Measurements from ENCODE around the gene BBX.

Gene BBX

DNA sequence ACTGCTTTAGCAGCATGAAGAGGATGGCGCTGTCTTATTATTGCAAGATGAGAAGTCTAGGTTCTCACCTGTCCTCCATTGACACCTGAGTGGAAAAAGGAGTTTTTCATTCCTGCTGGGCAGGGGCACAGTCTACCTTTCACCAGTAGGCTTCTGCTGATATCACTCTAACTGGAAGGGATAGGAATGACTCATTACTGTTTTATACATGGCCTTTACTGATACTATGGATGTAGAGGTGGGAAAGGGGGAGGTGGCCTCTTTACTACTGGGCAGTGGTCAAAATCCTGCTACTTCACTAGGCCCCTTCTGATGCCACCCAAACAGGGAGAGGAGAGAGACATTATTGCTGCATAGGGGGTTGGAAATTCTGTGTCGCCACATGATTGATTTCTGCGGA lies 97.8 kb downstream of the BBX start:
- TF ChIP-seq EZH2 (IDR thresholded peaks at IDR 0.05) = no peak
- no peak for TF ChIP-seq POLR2AphosphoS5 (IDR thresholded peaks at IDR 0.05; ENCODE audit: borderline replicate concordance, low read depth, low read length)
- no peak for TF ChIP-seq FOXP2 (optimal IDR thresholded peaks at IDR 0.05; ENCODE audit: control extremely low read depth, extremely low read length, insufficient read depth)
- H3K4me3 ChIP-seq = no peak overlapping the region
- no peaks in the 10 kb centered on the region for H3K9me3 ChIP-seq (ENCODE audit: low read depth, low read length)
- H3K9ac ChIP-seq (ENCODE audit: insufficient read length) = no peak overlapping the region
- H3K36me3 ChIP-seq (ENCODE audit: insufficient read depth, low read length) = no peaks in the 10 kb centered on the region
- H3K27ac ChIP-seq = no peak overlapping the region
- no peak for DNase-seq (ENCODE audit: low read depth, low spot score)

DNA sequence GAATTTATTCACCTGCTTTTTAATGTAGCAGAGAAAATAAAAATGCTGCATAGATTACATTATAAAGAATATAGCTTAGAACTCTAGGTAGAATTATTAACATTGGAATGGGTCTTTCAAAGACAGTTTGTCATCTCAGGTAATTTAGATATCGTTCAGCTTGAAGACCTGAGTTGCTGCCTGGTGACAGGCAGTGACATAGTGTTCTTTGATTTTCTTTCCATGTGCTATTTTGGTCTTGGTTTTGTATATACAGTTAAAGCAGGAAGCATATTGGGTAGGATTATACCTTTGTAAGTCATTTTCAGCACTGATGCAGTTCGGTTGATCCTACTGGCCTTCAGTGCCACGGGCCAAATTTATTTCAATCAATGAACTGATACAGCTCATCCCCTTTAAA lies 98.7 kb downstream of the BBX start:
- Histone ChIP-seq H3K9me3 (ENCODE audit: low read depth, low read length) (no peaks in the 10 kb centered on the region), H3K9ac (ENCODE audit: insufficient read length) (no peak overlapping the region), H3K4me3 (no peak overlapping the region), H3K36me3 (ENCODE audit: insufficient read depth, low read length) (no peaks in the 10 kb centered on the region), H3K27ac (no peak overlapping the region)
- no peak for DNase-seq (ENCODE audit: low read depth, low spot score)
- TF ChIP-seq POLR2AphosphoS5 (IDR thresholded peaks at IDR 0.05; ENCODE audit: borderline replicate concordance, low read depth, low read length) (no peak), EZH2 (IDR thresholded peaks at IDR 0.05) (no peak), FOXP2 (optimal IDR thresholded peaks at IDR 0.05; ENCODE audit: control extremely low read depth, extremely low read length, insufficient read depth) (no peak)

DNA sequence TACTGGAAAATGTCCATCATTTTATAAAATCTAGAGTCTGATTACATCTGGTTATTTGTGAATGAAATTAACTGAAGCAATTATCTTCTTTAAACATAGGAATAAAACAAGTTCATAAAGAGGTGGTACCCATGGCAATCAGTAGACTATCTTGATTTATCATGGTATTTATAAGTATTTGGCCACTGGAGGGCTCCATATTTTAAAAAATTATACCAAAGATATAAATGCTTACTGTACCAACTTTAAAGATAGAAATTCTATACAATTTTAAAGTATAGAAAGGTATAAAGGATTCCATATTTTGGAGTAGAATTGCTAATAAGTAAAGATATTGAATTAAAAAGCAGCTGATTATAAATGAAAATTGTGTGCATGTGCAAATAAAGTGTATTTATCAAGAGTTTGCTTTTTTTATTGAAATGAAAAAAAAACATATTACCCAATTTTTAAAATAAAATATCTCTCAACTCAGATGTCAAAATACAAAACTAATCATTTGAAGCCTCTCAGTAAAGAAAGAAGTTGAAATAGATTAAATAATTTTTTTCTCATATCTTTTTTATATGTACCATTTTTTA lies 105.3 kb downstream of the BBX start:
- Histone ChIP-seq H3K36me3 (ENCODE audit: insufficient read depth, low read length) (no peaks in the 10 kb centered on the region), H3K27ac (no peak overlapping the region), H3K4me3 (no peak overlapping the region), H3K9me3 (ENCODE audit: low read depth, low read length) (no peaks in the 10 kb centered on the region), H3K9ac (ENCODE audit: insufficient read length) (no peak overlapping the region)
- TF ChIP-seq FOXP2 (optimal IDR thresholded peaks at IDR 0.05; ENCODE audit: control extremely low read depth, extremely low read length, insufficient read depth) = no peak
- no peak for TF ChIP-seq EZH2 (IDR thresholded peaks at IDR 0.05)
- TF ChIP-seq POLR2AphosphoS5 (IDR thresholded peaks at IDR 0.05; ENCODE audit: borderline replicate concordance, low read depth, low read length) = no peak
- no peak for DNase-seq (ENCODE audit: low read depth, low spot score)

DNA sequence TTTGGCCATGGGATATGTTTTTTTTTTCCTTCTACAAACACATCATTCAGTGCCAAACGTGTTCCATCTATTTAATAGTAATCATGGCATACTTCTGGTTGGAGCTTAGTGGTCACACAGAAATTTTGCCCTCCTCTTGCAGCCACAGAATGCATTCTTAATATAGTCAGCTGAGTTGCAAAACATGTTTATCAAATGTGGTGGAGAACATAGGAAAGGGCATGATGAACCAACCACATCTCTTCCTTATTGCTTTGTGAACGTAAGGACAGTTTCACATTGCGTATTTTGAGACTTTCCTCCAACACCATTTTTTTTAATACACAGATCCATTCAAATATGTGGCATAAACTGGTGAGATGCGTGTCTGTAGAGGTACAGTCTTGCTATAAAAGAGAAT lies 106.8 kb downstream of the BBX start:
- H3K4me3 ChIP-seq = no peak overlapping the region
- TF ChIP-seq FOXP2 (optimal IDR thresholded peaks at IDR 0.05; ENCODE audit: control extremely low read depth, extremely low read length, insufficient read depth) (no peak), EZH2 (IDR thresholded peaks at IDR 0.05) (no peak), POLR2AphosphoS5 (IDR thresholded peaks at IDR 0.05; ENCODE audit: borderline replicate concordance, low read depth, low read length) (no peak)
- no peaks in the 10 kb centered on the region for H3K36me3 ChIP-seq (ENCODE audit: insufficient read depth, low read length)
- H3K9me3 ChIP-seq (ENCODE audit: low read depth, low read length) = no peaks in the 10 kb centered on the region
- DNase-seq (ENCODE audit: low read depth, low spot score) = no peak
- no peak overlapping the region for H3K27ac ChIP-seq
- H3K9ac ChIP-seq (ENCODE audit: insufficient read length) = no peak overlapping the region

DNA sequence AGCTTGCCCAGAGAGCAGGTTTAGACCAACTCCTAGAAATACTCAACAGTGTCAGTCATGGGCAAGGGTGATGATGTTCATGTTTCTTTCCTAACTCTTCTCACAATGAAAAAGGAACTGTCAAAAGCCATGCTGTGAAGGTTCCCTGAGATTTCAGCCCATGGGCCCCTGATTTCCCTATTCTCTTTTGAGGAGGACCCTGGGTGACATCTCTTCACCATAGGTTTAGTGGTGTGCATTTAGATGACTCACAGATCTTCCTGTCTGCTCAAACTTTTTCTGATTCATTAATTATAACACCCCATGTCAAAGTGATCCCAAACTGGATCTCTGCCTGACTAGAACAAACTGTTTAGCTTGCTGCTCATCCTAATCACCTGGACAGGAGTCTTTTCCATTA lies 108.0 kb downstream of the BBX start:
- Histone ChIP-seq H3K36me3 (ENCODE audit: insufficient read depth, low read length) (no peaks in the 10 kb centered on the region), H3K27ac (no peak overlapping the region), H3K9ac (ENCODE audit: insufficient read length) (no peak overlapping the region), H3K4me3 (no peak overlapping the region), H3K9me3 (ENCODE audit: low read depth, low read length) (no peaks in the 10 kb centered on the region)
- DNase-seq (ENCODE audit: low read depth, low spot score) = no peak
- TF ChIP-seq POLR2AphosphoS5 (IDR thresholded peaks at IDR 0.05; ENCODE audit: borderline replicate concordance, low read depth, low read length) (no peak), EZH2 (IDR thresholded peaks at IDR 0.05) (no peak), FOXP2 (optimal IDR thresholded peaks at IDR 0.05; ENCODE audit: control extremely low read depth, extremely low read length, insufficient read depth) (no peak)

DNA sequence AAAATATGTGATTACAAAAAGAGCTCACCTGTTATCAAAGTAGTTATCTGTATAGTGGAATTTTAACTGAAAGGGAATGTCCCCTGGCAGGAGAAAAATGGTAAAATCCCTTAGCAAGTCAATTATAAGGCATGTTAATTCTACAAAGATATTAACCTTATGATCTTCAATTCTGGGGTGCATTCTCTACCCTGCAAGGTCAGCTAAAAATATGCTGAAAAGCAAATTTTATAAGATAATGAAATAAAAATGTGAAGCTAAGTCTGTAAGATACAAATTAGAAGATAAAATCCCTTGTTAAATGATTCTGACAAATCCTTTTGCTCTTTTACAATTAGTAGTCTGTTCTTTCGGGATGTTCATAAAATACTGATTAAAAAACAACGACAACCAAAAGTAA lies 109.8 kb downstream of the BBX start:
- Histone ChIP-seq H3K9ac (ENCODE audit: insufficient read length) (no peak overlapping the region), H3K9me3 (ENCODE audit: low read depth, low read length) (no peaks in the 10 kb centered on the region), H3K36me3 (ENCODE audit: insufficient read depth, low read length) (no peaks in the 10 kb centered on the region), H3K4me3 (no peak overlapping the region), H3K27ac (no peak overlapping the region)
- DNase-seq (ENCODE audit: low read depth, low spot score) = no peak
- TF ChIP-seq FOXP2 (optimal IDR thresholded peaks at IDR 0.05; ENCODE audit: control extremely low read depth, extremely low read length, insufficient read depth) (no peak), EZH2 (IDR thresholded peaks at IDR 0.05) (no peak), POLR2AphosphoS5 (IDR thresholded peaks at IDR 0.05; ENCODE audit: borderline replicate concordance, low read depth, low read length) (no peak)

DNA sequence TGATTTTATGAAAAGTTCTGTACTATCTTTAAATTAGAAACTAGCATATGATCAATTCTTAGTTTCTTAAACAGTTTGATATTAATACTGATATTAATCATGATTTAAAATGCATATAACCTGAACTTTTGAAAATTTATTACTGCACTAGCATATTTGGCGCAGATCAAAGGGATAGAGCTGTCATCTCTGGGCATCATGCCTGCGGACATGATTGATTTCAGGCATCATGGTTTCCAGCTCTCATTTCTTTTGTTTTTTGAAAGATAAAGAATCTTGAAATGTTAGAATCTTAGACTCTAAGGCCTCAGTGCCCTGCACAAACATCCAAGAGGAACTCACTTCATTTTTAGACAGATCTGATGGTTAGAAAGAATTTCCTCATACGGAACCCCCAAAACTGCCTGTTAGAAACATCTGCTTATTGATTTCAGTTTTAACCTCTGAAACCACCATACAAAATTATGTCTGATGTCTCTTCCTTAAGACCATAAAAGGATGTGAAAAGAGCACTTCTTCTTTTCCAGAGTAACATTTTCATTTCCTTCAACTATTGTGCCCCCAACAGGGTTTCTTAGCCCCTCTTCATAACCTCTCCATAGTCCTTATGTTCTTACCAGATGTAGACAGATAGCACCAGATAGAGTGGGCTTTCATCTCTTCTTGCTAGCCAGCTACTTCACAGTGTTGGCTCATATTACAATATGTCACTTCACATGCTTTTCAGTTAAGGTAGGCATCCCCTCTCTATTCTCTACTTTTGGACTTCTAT lies 110.8 kb downstream of the BBX start:
- no peak overlapping the region for H3K27ac ChIP-seq
- H3K36me3 ChIP-seq (ENCODE audit: insufficient read depth, low read length) = no peaks in the 10 kb centered on the region
- H3K9me3 ChIP-seq (ENCODE audit: low read depth, low read length) = no peaks in the 10 kb centered on the region
- no peak overlapping the region for H3K4me3 ChIP-seq
- DNase-seq (ENCODE audit: low read depth, low spot score) = no peak
- H3K9ac ChIP-seq (ENCODE audit: insufficient read length) = no peak overlapping the region
- TF ChIP-seq EZH2 (IDR thresholded peaks at IDR 0.05) = no peak
- no peak for TF ChIP-seq FOXP2 (optimal IDR thresholded peaks at IDR 0.05; ENCODE audit: control extremely low read depth, extremely low read length, insufficient read depth)
- TF ChIP-seq POLR2AphosphoS5 (IDR thresholded peaks at IDR 0.05; ENCODE audit: borderline replicate concordance, low read depth, low read length) = no peak

DNA sequence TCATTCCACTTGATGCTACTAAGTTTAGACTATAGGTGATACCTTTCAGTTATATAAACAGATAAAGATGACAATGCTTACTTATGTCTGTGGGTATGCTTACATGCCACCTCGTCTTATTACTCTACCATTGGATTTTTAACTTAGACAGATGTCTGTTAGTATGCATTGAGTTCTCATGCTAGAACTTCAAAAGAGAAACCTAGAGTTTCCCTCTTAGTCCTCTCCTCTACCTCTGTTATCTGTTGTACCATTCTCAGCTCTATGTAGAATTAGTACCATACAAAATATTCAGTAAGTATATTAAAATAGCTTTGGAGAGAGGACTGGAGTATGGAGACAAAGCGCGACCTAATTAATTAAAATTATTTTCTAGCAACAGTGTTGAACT lies 111.3 kb downstream of the BBX start:
- H3K4me3 ChIP-seq = no peak overlapping the region
- no peak for DNase-seq (ENCODE audit: low read depth, low spot score)
- TF ChIP-seq EZH2 (IDR thresholded peaks at IDR 0.05) = no peak
- TF ChIP-seq FOXP2 (optimal IDR thresholded peaks at IDR 0.05; ENCODE audit: control extremely low read depth, extremely low read length, insufficient read depth) = no peak
- TF ChIP-seq POLR2AphosphoS5 (IDR thresholded peaks at IDR 0.05; ENCODE audit: borderline replicate concordance, low read depth, low read length) = no peak
- no peaks in the 10 kb centered on the region for H3K36me3 ChIP-seq (ENCODE audit: insufficient read depth, low read length)
- no peaks in the 10 kb centered on the region for H3K9me3 ChIP-seq (ENCODE audit: low read depth, low read length)
- H3K27ac ChIP-seq = no peak overlapping the region
- H3K9ac ChIP-seq (ENCODE audit: insufficient read length) = no peak overlapping the region
